K562 (cell line): ENCODE measurements around the gene LDLR. TPM values are rescaled to one million over a fixed set of nuclear protein-coding genes. Genes with fewer than 3 reads are reported as not detected.

Source experiments
- ATAC-seq: fragments of 200-7000 bp; cut with Tn5 transposase; 3 replicates; pipeline ENCODE4 v1.9.1; 2020; ENCODE audit warnings: moderate library complexity
- BruUV-seq: library from RNA; stranded (reverse); fragments of 400-500 nt; replicated peaks from 2 replicates; lab custom pipeline; 2021; lab: Mats Ljungman, UMichigan
- CTCF ChIA-PET: fragments of 300-600 bp; formaldehyde crosslinking; extraction: SDS; loops from one replicate; lab custom pipeline; 2021; ENCODE audit warnings: low intra/inter-chr PET ratio; lab: Yijun Ruan, JAX
- POLR2A ChIA-PET: fragments of 300-600, 350-650 bp; sonication (Branson Sonifier 250); formaldehyde crosslinking; extraction: SDS; loops from one replicate; lab custom pipeline; 2021; ENCODE audit warnings: antibody characterized with exemption, inconsistent platforms; lab: Yijun Ruan, JAX
- DNase-seq, 4 experiments: peaks; one replicate each; pipeline versions ENCODE4 v3.0.0 to v3.0.0-alpha.2; 2011 to 2018; ENCODE audit warnings: low spot score in 3 of 4, mixed read lengths in 3 of 4; ENCODE audit errors: extremely low read depth in 1 of 4
- FAIRE-seq: peaks from 2 replicates; lab custom pipeline; 2011; peaks lifted over from hg19 to GRCh38; lab: Jason Lieb, UNC
- H2AFZ ChIP-seq: 2 replicates; pipeline ENCODE4 v1.6.0; 2011; ENCODE audit warnings: low read depth, low read length, control low read depth, inconsistent platforms
- H3K27ac ChIP-seq: fragments of 200-600 bp; 3 replicates; pipeline ENCODE4 v1.8.0; 2011; ENCODE audit warnings: low read depth, mild to moderate bottlenecking, control low read depth, inconsistent platforms, low read length, moderate library complexity, mixed read lengths; ENCODE audit errors: extremely low read depth
- H3K27me3 ChIP-seq, 2 experiments: fragments of 300-600 bp in 1 of 2; 2 replicates in 1 of 2; 3 replicates in 1 of 2; pipeline versions ENCODE4 v1.6.0 to v1.8.0; 2011; ENCODE audit warnings: inconsistent platforms in 2 of 2, low read length in 2 of 2, mild to moderate bottlenecking in 1 of 2, mixed read lengths in 1 of 2, moderate library complexity in 1 of 2; ENCODE audit not compliant: control insufficient read depth in 2 of 2, insufficient read depth in 2 of 2
- H3K36me3 ChIP-seq: fragments of 300-600 bp; 3 replicates; pipeline ENCODE4 v1.8.0; 2011; ENCODE audit warnings: mild to moderate bottlenecking, low read length, inconsistent platforms; ENCODE audit not compliant: control insufficient read depth, insufficient read depth
- H3K4me1 ChIP-seq, 2 experiments: fragments of 200-600 bp in 1 of 2; replicated peaks in 1 of 2; 2 replicates in 1 of 2; 3 replicates in 1 of 2; pipeline versions ENCODE4 v1.5.1 to v1.8.0; 2011; ENCODE audit warnings: inconsistent platforms in 2 of 2, low read length in 2 of 2, mild to moderate bottlenecking in 1 of 2, mixed read lengths in 1 of 2, moderate library complexity in 1 of 2; ENCODE audit not compliant: control insufficient read depth in 2 of 2, insufficient read depth in 2 of 2
- H3K4me2 ChIP-seq: 2 replicates; pipeline ENCODE4 v1.6.1; 2011; ENCODE audit warnings: low read length, control low read depth, inconsistent platforms, mixed read lengths; ENCODE audit not compliant: insufficient read depth
- H3K4me3 ChIP-seq: fragments of 200-600 bp; sonication (generic), shearing (Covaris generic); 2 replicates; pipeline ENCODE4 v1.5.1; 2016; ENCODE audit warnings: control low read depth, inconsistent platforms
- H3K79me2 ChIP-seq: fragments of 200-600 bp; 3 replicates; pipeline ENCODE4 v1.8.0; 2011; ENCODE audit warnings: low read length, inconsistent platforms; ENCODE audit not compliant: control insufficient read depth, insufficient read depth
- H3K9ac ChIP-seq, 2 experiments: 2 replicates each; pipeline versions ENCODE4 v1.6.0 to v1.6.1; 2011; ENCODE audit warnings: low read depth in 2 of 2, low read length in 2 of 2, control low read depth in 1 of 2, inconsistent platforms in 1 of 2, mild to moderate bottlenecking in 1 of 2, mixed read lengths in 1 of 2; ENCODE audit not compliant: insufficient read depth in 1 of 2
- H3K9me1 ChIP-seq: one replicate; pipeline ENCODE4 v1.6.0; 2011; ENCODE audit warnings: inconsistent platforms, mild to moderate bottlenecking, low read length, moderate library complexity; ENCODE audit not compliant: control insufficient read depth, insufficient read depth
- H3K9me3 ChIP-seq: replicated peaks from 2 replicates; pipeline ENCODE4 v1.5.1; 2011; ENCODE audit warnings: low read depth, low read length, inconsistent platforms; ENCODE audit not compliant: control insufficient read depth, insufficient read depth
- H4K20me1 ChIP-seq: replicated peaks from 2 replicates; pipeline ENCODE4 v1.6.1; 2011; ENCODE audit warnings: low read length, inconsistent platforms, mixed read lengths; ENCODE audit not compliant: control insufficient read depth, insufficient read depth
- DMBX1 ChIP-seq: fragments of 250-450 bp; sonication (Bioruptor Pico); IDR thresholded peaks from 2 replicates; pipeline ENCODE4 v1.8.0; 2022; ENCODE audit warnings: inconsistent platforms, mild to moderate bottlenecking, moderate library complexity, borderline replicate concordance
- EP400 ChIP-seq: fragments of 450-650 bp; IDR thresholded peaks from 2 replicates; pipeline ENCODE4 v1.6.1; 2017; ENCODE audit warnings: antibody characterized with exemption, mild to moderate bottlenecking, moderate library complexity
- EZH2 ChIP-seq: IDR thresholded peaks from 2 replicates; pipeline ENCODE4 v1.6.1; 2012; ENCODE audit warnings: low read depth, mild to moderate bottlenecking, inconsistent platforms, low read length, borderline replicate concordance
- FIP1L1 ChIP-seq: fragments of 200-400 bp; formaldehyde crosslinking; IDR thresholded peaks from 2 replicates; pipeline ENCODE4 v1.6.1; 2018; ENCODE audit warnings: mild to moderate bottlenecking, low read depth, low read length; ENCODE audit not compliant: poor library complexity, severe bottlenecking
- GABPB2 ChIP-seq: fragments of 250-450 bp; sonication (Bioruptor Pico); conservative IDR thresholded peaks from 2 replicates; pipeline ENCODE4 v1.5.1; 2021; ENCODE audit warnings: mild to moderate bottlenecking
- HMG20A ChIP-seq: fragments of 450-650 bp; formaldehyde crosslinking; conservative IDR thresholded peaks from 2 replicates; pipeline ENCODE4 v1.4.0; 2020; ENCODE audit warnings: mild to moderate bottlenecking, mixed read lengths
- HOXB6 ChIP-seq: fragments of 250-450 bp; sonication (Bioruptor Pico); IDR thresholded peaks from 2 replicates; pipeline ENCODE4 v1.5.1; 2022; ENCODE audit warnings: mild to moderate bottlenecking, borderline replicate concordance
- KHSRP ChIP-seq: fragments of 450-650 bp; IDR thresholded peaks from 2 replicates; pipeline ENCODE4 v1.6.1; 2017
- MIER1 ChIP-seq: fragments of 450-650 bp; IDR thresholded peaks from 2 replicates; pipeline ENCODE4 v1.6.1; 2016; ENCODE audit warnings: antibody characterized with exemption, mild to moderate bottlenecking, low read depth
- NCOA1 ChIP-seq: fragments of 450-650 bp; IDR thresholded peaks from 2 replicates; pipeline ENCODE4 v1.6.1; 2016; ENCODE audit warnings: low read depth
- NR2C2 ChIP-seq, 2 experiments: fragments of 200-800 bp in 1 of 2; sonication (Bioruptor generic) in 1 of 2; sonication (generic) in 1 of 2; formaldehyde crosslinking in 1 of 2; IDR thresholded peaks; 2 replicates each; pipeline versions ENCODE4 v1.6.1 to v1.8.0; 2016 to 2022; ENCODE audit warnings: mild to moderate bottlenecking in 1 of 2, missing compliant biosample characterization in 1 of 2, missing genetic modification characterization in 1 of 2, missing genetic modification reagents in 1 of 2
- PHB2 ChIP-seq: fragments of 450-650 bp; IDR thresholded peaks from 2 replicates; pipeline ENCODE4 v1.6.1; 2017; ENCODE audit warnings: low read depth
- POLR2G ChIP-seq: fragments of 200-400 bp; formaldehyde crosslinking; IDR thresholded peaks from 2 replicates; pipeline ENCODE4 v1.6.1; 2017; ENCODE audit warnings: low read depth, mild to moderate bottlenecking, antibody characterized with exemption, low read length, moderate library complexity
- RBFOX2 ChIP-seq: fragments of 200-400 bp; formaldehyde crosslinking; IDR thresholded peaks from 2 replicates; pipeline ENCODE4 v1.6.1; 2017; ENCODE audit warnings: low read depth, mild to moderate bottlenecking, low read length, moderate library complexity
- RBM22 ChIP-seq: fragments of 200-400 bp; formaldehyde crosslinking; IDR thresholded peaks from 2 replicates; pipeline ENCODE4 v1.6.1; 2018; ENCODE audit warnings: low read length, low read depth; ENCODE audit not compliant: poor library complexity, severe bottlenecking
- SUPT5H ChIP-seq: fragments of 450-650 bp; IDR thresholded peaks from 2 replicates; pipeline ENCODE4 v1.6.1; 2016
- TARDBP ChIP-seq: fragments of 450-650 bp; IDR thresholded peaks from 2 replicates; pipeline ENCODE4 v1.6.1; 2016
- TFAM ChIP-seq: fragments of 250-450 bp; sonication (Bioruptor Pico); conservative IDR thresholded peaks from 2 replicates; pipeline ENCODE4 v1.5.0; 2021; ENCODE audit warnings: mild to moderate bottlenecking, moderate library complexity
- USF2 ChIP-seq: sonication (generic); formaldehyde crosslinking; IDR thresholded peaks from 2 replicates; pipeline ENCODE4 v1.5.0; 2020; ENCODE audit warnings: missing genetic modification reagents
- ZBTB8A ChIP-seq: fragments of 450-650 bp; IDR thresholded peaks from 2 replicates; pipeline ENCODE4 v1.6.1; 2018; ENCODE audit warnings: mild to moderate bottlenecking, moderate library complexity; ENCODE audit not compliant: partially characterized antibody
- ZEB2 ChIP-seq: fragments of 450-650 bp; IDR thresholded peaks from 2 replicates; pipeline ENCODE4 v1.6.1; 2016
- ZNF263 ChIP-seq: sonication (generic); formaldehyde crosslinking; IDR thresholded peaks from 2 replicates; pipeline ENCODE4 v1.8.0; 2022; ENCODE audit warnings: mild to moderate bottlenecking, missing genetic modification reagents, borderline replicate concordance
- ZNF282 ChIP-seq: sonication (generic); formaldehyde crosslinking; IDR thresholded peaks from 2 replicates; pipeline ENCODE4 v1.8.1; 2023; ENCODE audit warnings: missing genetic modification reagents
- ZNF445 ChIP-seq: fragments of 250-450 bp; sonication (Bioruptor Pico); IDR thresholded peaks from 2 replicates; pipeline ENCODE4 v1.4.0; 2020; ENCODE audit warnings: low read depth, mild to moderate bottlenecking, moderate library complexity
- WGBS: fragments of 100-300 bp; shearing (Covaris generic); methylation state at CpG from one replicate; pipeline ENCODE4 v1.1.6; 2016; ENCODE audit warnings: low coverage, mixed read lengths; ENCODE audit not compliant: insufficient coverage; ENCODE audit errors: missing lambda C conversion rate; 5-methylcytosine and 5-hydroxymethylcytosine counted together
- in situ Hi-C: fragments of 300-500 bp; cut with MboI; formaldehyde crosslinking; loops from 4 replicates; pipeline ENCODE4 v1.15.0; 2018; ENCODE audit warnings: inconsistent platforms, mixed read lengths
- intact Hi-C: fragments of 100-400 bp; cut with micrococcal nuclease; formaldehyde crosslinking; loops from 2 replicates; pipeline ENCODE4 v1.14.2; 2022
- polyA plus RNA-seq, 8 experiments: library from polyadenylated mRNA; depleted of rRNA in 4 of 8; stranded (reverse) in 5 of 8; unstranded in 3 of 8; fragments of >200 nt; fragmentation: Nextera tagmentation in 2 of 8; fragmentation: Illumina TruSeq in 1 of 8; extraction: Ambion mirVana in 2 of 8; extraction: Trizol in 1 of 8; gene quantifications; 2 replicates each; pipeline versions ENCODE4 v1.2.1 to v1.2.3, GENCODE V29; 2011 to 2014; ENCODE audit warnings: inconsistent platforms in 1 of 8, missing spikeins in 1 of 8
- total RNA-seq, 7 experiments: library from RNA; depleted of rRNA in 6 of 7; stranded (reverse); fragments of >200 nt in 6 of 7; fragmentation: Illumina TruSeq in 2 of 7; extraction: Trizol in 2 of 7; gene quantifications; 2 replicates each; pipeline versions ENCODE4 v1.2.1 to v1.2.3, GENCODE V29; 2011 to 2021; ENCODE audit warnings: low replicate concordance in 1 of 7

LDLR gene
- total and polyA plus RNA-seq, 9 of the 15 experiments (the other 6 are each of a cell fraction or from before 2014, with no cell fraction given) = 19.9 to 114 (median 56.3) TPM

- TF ChIP-seq EP400 (no peak), GABPB2 (CRISPR knock-in tag) (no peak), ZNF282 (CRISPR knock-in tag) (no peak), POLR2G (peak; percentile 69), RBM22 (peak; percentile 82), TFAM (CRISPR knock-in tag) (no peak), KHSRP (no peak), RBFOX2 (peak; percentile 39; the same call in 1 of the 2 replicates), MIER1 (no peak), SUPT5H (peak; percentile 24; the same call in 1 of the 2 replicates)
Observed at GRCh38 chr19:11127905-11128304, 38.6 kb downstream of the LDLR start (continued).

GRCh38 chr19:11130824-11131455, 41.7 kb downstream of the LDLR start:
- no peaks in the 10 kb centered on the region for H3K27me3 ChIP-seq
- peak overlapping the region in 1 of 2 experiments; percentile 61; a peak in 1 of 4 replicates for H3K9ac ChIP-seq
- no peak overlapping the region for H2AFZ ChIP-seq
- H3K79me2 ChIP-seq = peaks cover 11% of the 10 kb centered on the region; the same call in 1 of the 3 replicates
- peaks cover 24% of the 10 kb centered on the region for H4K20me1 ChIP-seq
- H3K9me3 ChIP-seq = no peaks in the 10 kb centered on the region
- peaks cover 3% of the 10 kb centered on the region for H3K9me1 ChIP-seq
- no peak overlapping the region for H3K27ac ChIP-seq
- no TSS peak for BruUV-seq
- CTCF ChIA-PET = interaction anchor here (1.1 to 1.2 kb wide), 3 partner anchors 72 to 95 kb away, joined by 3 read pairs; no protein-coding TSS in a partner anchor
- H3K36me3 ChIP-seq = peaks cover 72% of the 10 kb centered on the region
- no peak overlapping the region for H3K4me2 ChIP-seq
- peak; percentile 81 for ATAC-seq
- no peak overlapping the region for H3K4me3 ChIP-seq
- WGBS = 72% methylated on average over 19 of the region's 19 CpGs
- peaks cover 0 to 4% of the 10 kb centered on the region in 2 experiments; a peak in 2 of 5 replicates for H3K4me1 ChIP-seq
- DNase-seq = peak; percentile 72 to 79 (median 74)
- in situ Hi-C loops = loop anchor here (5.0 kb wide), 1 partner anchor 71 kb away; no protein-coding TSS in a partner anchor
- intact Hi-C loops = loop anchor here (5.0 kb wide), 1 partner anchor 194 kb away; no protein-coding TSS in a partner anchor
- POLR2A ChIA-PET = interaction anchor here (0.7 to 1.7 kb wide), 2 partner anchors 8 to 95 kb away, joined by 5 to 7 read pairs; no protein-coding TSS in a partner anchor
- peak; percentile 73 for FAIRE-seq
- TF ChIP-seq NCOA1 (no peak), DMBX1 (CRISPR knock-in tag) (no peak), ZBTB8A (no peak), MIER1 (no peak), ZEB2 (no peak), EZH2 (no peak), HOXB6 (CRISPR knock-in tag) (no peak), ZNF263 (CRISPR knock-in tag) (peak; percentile 49; the same call in 1 of the 2 replicates), ZNF445 (CRISPR knock-in tag) (no peak), FIP1L1 (no peak), HMG20A (CRISPR knock-in tag) (no peak), USF2 (CRISPR knock-in tag) (no peak), NR2C2 (CRISPR knock-in tag; IDR thresholded peaks at IDR 0.05) (no peak), NR2C2 (tag; IDR thresholded peaks at IDR 0.05) (no peak), PHB2 (no peak), TARDBP (no peak)
